Hepatocyte (in vitro differentiated cells): ENCODE measurements around the gene MEG3. TPM values are rescaled to one million over a fixed set of nuclear protein-coding genes. Genes with fewer than 3 reads are reported as not detected.

ENCODE experiments used
- DNase-seq: peaks from one replicate; pipeline ENCODE4 v3.0.0-alpha.2; 2016; ENCODE audit warnings: low spot score
- H2AFZ ChIP-seq: fragments of 200-600 bp; sonication (generic); 2 replicates; pipeline ENCODE4 v1.6.0; 2016; ENCODE audit warnings: antibody characterized with exemption, mild to moderate bottlenecking
- H3K27ac ChIP-seq: fragments of 200-600 bp; sonication (generic); 2 replicates; pipeline ENCODE4 v1.5.1; 2016; ENCODE audit warnings: mild to moderate bottlenecking
- H3K27me3 ChIP-seq: fragments of 200-600 bp; sonication (generic); 2 replicates; pipeline ENCODE4 v1.6.1; 2016
- H3K36me3 ChIP-seq: fragments of 200-600 bp; sonication (generic); replicated peaks from 2 replicates; pipeline ENCODE4 v1.5.1; 2016; ENCODE audit warnings: low read depth; ENCODE audit not compliant: insufficient read depth
- H3K4me1 ChIP-seq: fragments of 200-600 bp; sonication (generic); 2 replicates; pipeline ENCODE4 v1.5.1; 2016; ENCODE audit warnings: mild to moderate bottlenecking, moderate library complexity; ENCODE audit not compliant: insufficient read depth
- H3K4me2 ChIP-seq: fragments of 200-600 bp; sonication (generic); 2 replicates; pipeline ENCODE4 v1.6.0; 2016
- H3K4me3 ChIP-seq: fragments of 200-600 bp; sonication (generic); 2 replicates; pipeline ENCODE4 v1.5.1; 2016; ENCODE audit warnings: mild to moderate bottlenecking
- H3K79me2 ChIP-seq: fragments of 200-600 bp; sonication (generic); 2 replicates; pipeline ENCODE4 v1.6.0; 2017; ENCODE audit warnings: mild to moderate bottlenecking
- H3K9me2 ChIP-seq: fragments of 200-600 bp; sonication (generic); replicated peaks from 2 replicates; pipeline ENCODE4 v1.6.0; 2017; ENCODE audit warnings: mild to moderate bottlenecking; ENCODE audit not compliant: insufficient read depth
- H3K9me3 ChIP-seq: fragments of 200-600 bp; sonication (generic); 2 replicates; pipeline ENCODE4 v1.5.1; 2016; ENCODE audit warnings: low read depth, mild to moderate bottlenecking
- H4K20me1 ChIP-seq: fragments of 200-600 bp; sonication (generic); 2 replicates; pipeline ENCODE4 v1.6.0; 2016; ENCODE audit warnings: mild to moderate bottlenecking; ENCODE audit not compliant: insufficient read depth, poor library complexity, severe bottlenecking
- CTCF ChIP-seq: fragments of 200-600 bp; sonication (generic); IDR thresholded peaks from 2 replicates; pipeline ENCODE4 v1.5.1; 2016; ENCODE audit warnings: antibody characterized with exemption, mild to moderate bottlenecking; ENCODE audit not compliant: poor library complexity
- EZH2 ChIP-seq: fragments of 200-600 bp; sonication (generic); IDR thresholded peaks from 2 replicates; pipeline ENCODE4 v1.6.1; 2016; ENCODE audit warnings: antibody characterized with exemption, mild to moderate bottlenecking, borderline replicate concordance
- EZH2phosphoT487 ChIP-seq: fragments of 200-600 bp; sonication (generic); IDR thresholded peaks from one replicate; pipeline ENCODE4 v1.6.1; 2018; ENCODE audit warnings: antibody characterized with exemption, mild to moderate bottlenecking, low read depth, moderate library complexity; ENCODE audit not compliant: unreplicated experiment, severe bottlenecking
- WGBS: methylation state at CpG from one replicate; pipeline ENCODE4 v1.1.6; 2016; ENCODE audit warnings: low lambda C conversion rate; ENCODE audit errors: missing lambda C conversion rate; 5-methylcytosine and 5-hydroxymethylcytosine counted together
- polyA plus RNA-seq: library from polyadenylated mRNA; unstranded; fragments of >200 nt; fragmentation: Nextera tagmentation; extraction: Ambion mirVana; gene quantifications from 2 replicates; pipeline ENCODE4 v1.2.1, GENCODE V29; 2016
- total RNA-seq: library from RNA; depleted of rRNA; stranded (reverse); fragments of >200 nt; gene quantifications from 2 replicates; pipeline ENCODE4 v1.2.3, GENCODE V29; 2014

MEG3 gene
- total and polyA plus RNA-seq, 2 experiments from 2014 or later, result not detected

- Histone ChIP-seq H3K9me3 (no peaks in the 10 kb centered on the region), H3K36me3 (no peaks in the 10 kb centered on the region), H2AFZ (no peak overlapping the region), H3K27me3 (no peaks in the 10 kb centered on the region), H4K20me1 (no peaks in the 10 kb centered on the region), H3K4me1 (peaks cover 6% of the 10 kb centered on the region), H3K9me2 (no peaks in the 10 kb centered on the region), H3K4me3 (no peak overlapping the region), H3K4me2 (no peak overlapping the region), H3K79me2 (no peaks in the 10 kb centered on the region), H3K27ac (no peak overlapping the region)
- DNase-seq, result no peak
- TF ChIP-seq CTCF (no peak), EZH2phosphoT487 (no peak), EZH2 (no peak)
- WGBS, result 95% methylated on average over 21 of the region's 21 CpGs
Measured at GRCh38 chr14:100810861-100811461, 15.0 kb upstream of the MEG3 start.

GRCh38 chr14:100813291-100813690 is 12.6 kb upstream of the MEG3 start:
- H2AFZ ChIP-seq, result no peak overlapping the region
- H3K9me2 ChIP-seq, result no peaks in the 10 kb centered on the region
- no peak overlapping the region for H3K4me2 ChIP-seq
- no peaks in the 10 kb centered on the region for H3K27me3 ChIP-seq
- no peaks in the 10 kb centered on the region for H4K20me1 ChIP-seq
- TF ChIP-seq EZH2phosphoT487, result no peak
- no peak for TF ChIP-seq CTCF
- TF ChIP-seq EZH2, result no peak
- H3K79me2 ChIP-seq, result no peaks in the 10 kb centered on the region
- DNase-seq, result no peak
- peaks cover 28% of the 10 kb centered on the region for H3K4me1 ChIP-seq
- 97% methylated on average over 10 of the region's 10 CpGs for WGBS
- no peaks in the 10 kb centered on the region for H3K9me3 ChIP-seq
- H3K4me3 ChIP-seq, result no peak overlapping the region
- no peaks in the 10 kb centered on the region for H3K36me3 ChIP-seq
- no peak overlapping the region for H3K27ac ChIP-seq

- Histone ChIP-seq H3K9me2 (no peaks in the 10 kb centered on the region), H3K36me3 (no peaks in the 10 kb centered on the region), H3K4me1 (peaks cover 34% of the 10 kb centered on the region), H4K20me1 (no peaks in the 10 kb centered on the region), H3K4me3 (no peak overlapping the region), H3K9me3 (no peaks in the 10 kb centered on the region), H3K27me3 (no peaks in the 10 kb centered on the region), H3K79me2 (no peaks in the 10 kb centered on the region), H3K27ac (peak overlapping the region; percentile 86), H2AFZ (no peak overlapping the region), H3K4me2 (no peak overlapping the region)
- peak; percentile 63 for DNase-seq
- no peak for TF ChIP-seq EZH2phosphoT487
- no peak for TF ChIP-seq EZH2
- TF ChIP-seq CTCF, result no peak
- WGBS, result 69% methylated on average over 15 of the region's 15 CpGs
Measured at GRCh38 chr14:100815478-100816285, 10.2 kb upstream of the MEG3 start.
